Stimulated activated CD8-positive, alpha-beta memory T cell treated with anti-CD3 and anti-CD28 coated beads, Interleukin-4, amount 100 ng/mL, for 48 hours (primary cell): ENCODE measurements around the gene SENP8.

Experiments
- DNase-seq: peaks from one replicate; pipeline ENCODE4 v3.0.0-alpha.2; 2020

Gene SENP8

DNA sequence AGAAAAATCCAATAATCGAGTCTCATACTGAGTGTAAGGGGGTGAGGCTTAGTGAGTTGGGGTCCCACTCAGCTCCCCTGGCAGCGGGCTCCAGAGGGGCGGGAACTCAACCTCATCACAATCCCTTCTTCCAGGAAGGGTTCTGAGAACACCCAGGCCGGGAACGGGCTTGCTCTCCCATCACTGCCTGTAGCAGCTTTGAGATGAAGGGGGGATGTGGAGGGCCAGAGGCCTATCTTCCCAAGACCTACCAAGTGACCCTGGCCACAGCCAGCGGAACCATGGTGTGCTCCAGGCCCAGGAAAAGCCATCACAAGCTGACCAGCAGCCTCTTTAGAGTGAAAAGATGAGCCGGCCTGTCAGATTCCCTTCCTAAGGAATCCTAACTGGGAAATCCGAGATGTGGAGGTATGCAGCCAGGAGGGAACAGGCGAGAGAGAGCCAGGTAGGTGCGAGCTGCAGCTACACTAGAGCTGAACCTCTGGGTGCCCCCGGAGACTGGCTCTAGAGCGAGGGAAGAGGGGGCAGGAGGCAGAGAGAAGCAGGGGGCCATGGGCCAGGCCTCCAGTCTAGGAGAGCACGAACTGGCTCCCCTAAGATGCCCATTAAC lies 60.9 kb downstream of the SENP8 start:
- DNase-seq: no peak

GRCh38 chr15:72179950-72180581 lies 61.9 kb downstream of the SENP8 start:
- no peak for DNase-seq

- DNase-seq: no peak
Observed at GRCh38 chr15:72180761-72181324, 62.6 kb downstream of the SENP8 start.

- no peak for DNase-seq
Observed at GRCh38 chr15:72182244-72182643, 64.0 kb downstream of the SENP8 start.

GRCh38 chr15:72182673-72183072 lies 64.5 kb downstream of the SENP8 start:
- DNase-seq: no peak

- no peak for DNase-seq
Observed at GRCh38 chr15:72183781-72184164, 65.6 kb downstream of the SENP8 start.

GRCh38 chr15:72184165-72184811 lies 66.1 kb downstream of the SENP8 start:
- no peak for DNase-seq

DNA sequence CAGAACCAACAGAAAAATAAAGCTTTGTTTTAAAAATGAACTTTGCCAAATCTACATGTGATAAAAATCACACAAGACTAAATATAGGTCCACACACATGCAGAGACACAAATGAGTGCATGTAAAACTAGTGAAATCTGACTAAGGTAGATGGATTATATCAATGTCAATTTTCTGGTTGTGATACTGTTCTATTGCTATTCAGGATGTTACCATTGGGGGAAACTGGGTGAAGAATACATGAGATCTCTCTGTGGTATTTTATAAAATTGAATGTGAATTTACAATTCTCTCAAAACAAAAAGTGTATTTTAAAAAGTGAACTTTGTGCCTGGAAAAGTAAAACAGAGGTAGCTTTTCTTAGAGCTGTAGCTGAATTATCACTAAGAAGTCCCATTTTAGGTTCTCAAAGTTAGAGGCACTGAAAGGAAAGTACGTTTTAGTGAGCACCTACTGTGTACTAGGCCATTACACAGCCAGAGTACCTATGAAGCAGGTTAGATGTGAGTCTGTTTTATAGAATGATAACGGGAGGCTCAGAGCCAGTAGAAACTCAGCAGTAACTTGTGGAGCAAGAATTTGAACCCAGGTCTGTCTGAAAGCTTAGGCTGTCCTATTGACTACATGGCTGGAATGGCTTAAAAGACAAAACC lies 71.2 kb downstream of the SENP8 start:
- DNase-seq: no peak

DNA sequence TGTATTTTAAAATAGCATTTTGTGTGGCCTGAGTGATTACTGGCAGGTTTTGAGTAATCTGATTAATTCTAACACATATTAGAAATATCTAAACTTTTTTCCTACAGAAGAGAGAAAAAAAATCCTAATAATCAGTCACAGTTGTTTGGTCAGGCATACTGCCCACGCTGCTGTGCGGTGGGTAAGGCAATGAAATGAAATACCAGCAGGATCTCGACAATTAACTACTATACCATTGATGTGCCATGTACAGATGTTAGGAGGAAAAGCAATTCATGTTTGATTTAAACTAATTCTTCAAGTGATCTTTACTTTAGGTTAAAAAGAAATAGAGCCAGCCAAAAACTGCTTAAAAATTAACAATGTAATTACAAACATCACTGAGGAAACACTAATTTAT lies 74.2 kb downstream of the SENP8 start:
- no peak for DNase-seq
